Fibroblast of the aortic adventitia (primary cell): ENCODE data around the gene KCNIP2. TPM values are rescaled to one million over a fixed set of nuclear protein-coding genes. Genes with fewer than 3 reads are reported as not detected.

Experiments
- DNase-seq: peaks from one replicate; pipeline ENCODE4 v3.0.0-alpha.2; 2010; ENCODE audit warnings: low read depth
- H3K4me3 ChIP-seq: 2 replicates; pipeline ENCODE4 v1.5.1; 2011; ENCODE audit warnings: low read depth, mild to moderate bottlenecking, control low read depth, low read length, moderate library complexity
- CTCF ChIP-seq: IDR thresholded peaks from 2 replicates; pipeline ENCODE4 v1.5.1; 2011; ENCODE audit warnings: mild to moderate bottlenecking, low read length, control low read depth, inconsistent platforms; ENCODE audit not compliant: insufficient read depth
- total RNA-seq: library from RNA; depleted of rRNA; stranded (reverse); fragments of >200 nt; gene quantifications from 2 replicates; pipeline ENCODE4 v1.2.3, GENCODE V29; 2012; ENCODE audit warnings: low replicate concordance

The KCNIP2 gene
- total RNA-seq, 1 donor = 1.2 TPM

GRCh38 chr10:101818119-101818871, 25.3 kb downstream of the KCNIP2 start, which contains the start of gene OGA:
Gene OGA, minus strand, starts transcription at chr10:101818444. Its CDS starts 422 bp downstream, at chr10:101818022.
- peak; percentile 100 for DNase-seq
- no peak for TF ChIP-seq CTCF
- peak within 1 kb of the TSS; percentile 98 for H3K4me3 ChIP-seq

GRCh38 chr10:101817337-101818118, 26.1 kb downstream of the KCNIP2 start:
- H3K4me3 ChIP-seq = peak overlapping the region; percentile 98
- TF ChIP-seq CTCF = no peak
- peak; percentile 97 for DNase-seq

- DNase-seq = no peak
- no peak for TF ChIP-seq CTCF
- peak overlapping the region; percentile 98 for H3K4me3 ChIP-seq
Observed at GRCh38 chr10:101816913-101817336, 26.7 kb downstream of the KCNIP2 start.

- DNase-seq = peak; percentile 57
- no peak for TF ChIP-seq CTCF
Observed at GRCh38 chr10:101816376-101816775, 27.2 kb downstream of the KCNIP2 start.

GRCh38 chr10:101814466-101815071, 29.0 kb downstream of the KCNIP2 start:
- no peak for TF ChIP-seq CTCF
- DNase-seq = peak; percentile 41
- H3K4me3 ChIP-seq = peak overlapping the region; percentile 98

More at GRCh38 chr10:101816376-101816775, 27.2 kb downstream of the KCNIP2 start:
- H3K4me3 ChIP-seq = peak overlapping the region; percentile 98

GRCh38 chr10:101812606-101813005, 31.0 kb downstream of the KCNIP2 start:
- H3K4me3 ChIP-seq = no peak overlapping the region
- no peak for DNase-seq
- TF ChIP-seq CTCF = no peak
